Mucosa of descending colon (tissue), 3 donors: ENCODE results near the gene PLD1. TPM values are rescaled to one million over a fixed set of nuclear protein-coding genes. Genes with fewer than 3 reads are reported as not detected.

Experiments used
- ATAC-seq: fragments of 200-7000 bp; cut with Tn5 transposase; one replicate; pipeline ENCODE4 v1.9.1; 2020; ENCODE audit warnings: mild to moderate bottlenecking, moderate library complexity
- DNase-seq, 3 donors: peaks; one replicate each; pipeline ENCODE4 v3.0.0-alpha.2; 2020
- H3K36me3 ChIP-seq: fragments of 200-600 bp; one replicate; pipeline ENCODE4 v1.8.0; 2021; ENCODE audit warnings: low read depth, mild to moderate bottlenecking
- H3K4me1 ChIP-seq: fragments of 200-600 bp; one replicate; pipeline ENCODE4 v1.8.0; 2021; ENCODE audit warnings: low read depth, mild to moderate bottlenecking
- H3K4me3 ChIP-seq: fragments of 200-600 bp; one replicate; pipeline ENCODE4 v1.8.0; 2021; ENCODE audit warnings: mild to moderate bottlenecking
- H3K9me3 ChIP-seq: fragments of 200-600 bp; one replicate; pipeline ENCODE4 v1.8.0; 2021; ENCODE audit warnings: mild to moderate bottlenecking
- intact Hi-C, 2 donors: fragments of 100-400 bp; cut with DNase I in 1 of 2; cut with micrococcal nuclease in 1 of 2; formaldehyde crosslinking; loops; one replicate each; pipeline versions ENCODE4 v1.11.0 to v1.11.1; 2022; cut with DNase I, micrococcal nuclease
- total RNA-seq, 3 donors: library from RNA; stranded (reverse); fragmentation: NEBNext Ultra II Directional in 2 of 3; extraction: Animal tissue kit (Norgen Biotek cat#: 25700) in 2 of 3; gene quantifications; one replicate each; pipeline versions ENCODE4 v1.2.1 to v1.2.4, GENCODE V29; 2021 to 2023
- TF ChIP-seq, protein P1 (sequence below): fragments of 200-600 bp; IDR thresholded peaks from one replicate; pipeline ENCODE4 v1.8.0; 2022; ENCODE audit warnings: antibody characterized with exemption, mild to moderate bottlenecking
- donor health status: DM: no; HTN: no; CAD: no; lungs with moderate emphysema.
- donor health status: DM: no; HTN: no; CAD: no.
- donor health status: DM: no; HTN: yes; CAD: no.

The PLD1 gene
- total RNA-seq, 3 donors from 2014 or later = 46.6 to 105 (median 65.1) TPM

DNA sequence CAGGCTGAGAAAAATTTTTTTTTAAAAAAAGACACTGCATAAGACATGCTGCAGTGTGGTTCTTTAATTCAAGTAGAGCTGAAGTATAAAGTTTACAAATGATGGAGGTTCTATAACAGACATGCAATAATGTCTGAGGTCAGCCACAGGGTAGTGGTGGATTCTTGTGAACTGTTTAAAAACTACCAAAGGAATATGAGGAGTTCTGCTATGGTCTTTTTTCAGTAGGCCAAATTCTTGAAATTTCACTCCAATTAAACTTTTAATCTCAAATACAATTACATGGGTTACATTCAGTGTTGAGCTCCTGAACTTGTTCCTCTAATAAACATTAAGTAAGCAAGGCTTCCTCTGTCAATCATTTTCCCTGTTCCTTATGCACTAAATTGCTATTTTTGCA, 122.7 kb downstream of the PLD1 start:
- intact Hi-C loops = no loop called here
- ATAC-seq = no peak
- H3K9me3 ChIP-seq = no peaks in the 10 kb centered on the region
- H3K4me3 ChIP-seq = no peak overlapping the region
- H3K36me3 ChIP-seq = no peaks in the 10 kb centered on the region
- no peaks in the 10 kb centered on the region for H3K4me1 ChIP-seq
- no peak for DNase-seq
- TF ChIP-seq, protein P1, sequence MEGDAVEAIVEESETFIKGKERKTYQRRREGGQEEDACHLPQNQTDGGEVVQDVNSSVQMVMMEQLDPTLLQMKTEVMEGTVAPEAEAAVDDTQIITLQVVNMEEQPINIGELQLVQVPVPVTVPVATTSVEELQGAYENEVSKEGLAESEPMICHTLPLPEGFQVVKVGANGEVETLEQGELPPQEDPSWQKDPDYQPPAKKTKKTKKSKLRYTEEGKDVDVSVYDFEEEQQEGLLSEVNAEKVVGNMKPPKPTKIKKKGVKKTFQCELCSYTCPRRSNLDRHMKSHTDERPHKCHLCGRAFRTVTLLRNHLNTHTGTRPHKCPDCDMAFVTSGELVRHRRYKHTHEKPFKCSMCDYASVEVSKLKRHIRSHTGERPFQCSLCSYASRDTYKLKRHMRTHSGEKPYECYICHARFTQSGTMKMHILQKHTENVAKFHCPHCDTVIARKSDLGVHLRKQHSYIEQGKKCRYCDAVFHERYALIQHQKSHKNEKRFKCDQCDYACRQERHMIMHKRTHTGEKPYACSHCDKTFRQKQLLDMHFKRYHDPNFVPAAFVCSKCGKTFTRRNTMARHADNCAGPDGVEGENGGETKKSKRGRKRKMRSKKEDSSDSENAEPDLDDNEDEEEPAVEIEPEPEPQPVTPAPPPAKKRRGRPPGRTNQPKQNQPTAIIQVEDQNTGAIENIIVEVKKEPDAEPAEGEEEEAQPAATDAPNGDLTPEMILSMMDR = no peak

- no peaks in the 10 kb centered on the region for H3K36me3 ChIP-seq
- intact Hi-C loops = no loop called here
- no peak for ATAC-seq
- no peaks in the 10 kb centered on the region for H3K4me1 ChIP-seq
- TF ChIP-seq, protein P1 = no peak
- no peak for DNase-seq
- H3K9me3 ChIP-seq = no peaks in the 10 kb centered on the region
- H3K4me3 ChIP-seq = no peak overlapping the region
These were observed 123.2 kb downstream of the PLD1 start for GRCh38 chr3:171687064-171687463.

GRCh38 chr3:171685116-171685895, 125.0 kb downstream of the PLD1 start:
- DNase-seq (no peak), ATAC-seq (no peak)
- TF ChIP-seq, protein P1 = no peak
- H3K9me3 ChIP-seq = no peaks in the 10 kb centered on the region
- H3K4me3 ChIP-seq = no peak overlapping the region
- no peaks in the 10 kb centered on the region for H3K4me1 ChIP-seq
- intact Hi-C loops = no loop called here
- H3K36me3 ChIP-seq = no peaks in the 10 kb centered on the region

- intact Hi-C loops = no loop called here
- peaks cover 6% of the 10 kb centered on the region for H3K4me1 ChIP-seq
- H3K36me3 ChIP-seq = no peaks in the 10 kb centered on the region
- DNase-seq = peak in 1 of 3 donors; percentile 56
- peak; percentile 88 for ATAC-seq
- no peak overlapping the region for H3K4me3 ChIP-seq
- no peaks in the 10 kb centered on the region for H3K9me3 ChIP-seq
- TF ChIP-seq, protein P1 = no peak
These were observed 126.1 kb downstream of the PLD1 start for GRCh38 chr3:171684221-171684620.

GRCh38 chr3:171682743-171683142, 127.5 kb downstream of the PLD1 start:
- H3K4me3 ChIP-seq = no peak overlapping the region
- TF ChIP-seq, protein P1 = no peak
- H3K36me3 ChIP-seq = no peaks in the 10 kb centered on the region
- DNase-seq (no peak), ATAC-seq (no peak)
- intact Hi-C loops = no loop called here
- H3K9me3 ChIP-seq = no peaks in the 10 kb centered on the region
- H3K4me1 ChIP-seq = peaks cover 7% of the 10 kb centered on the region
